Esophagus mucosa (tissue), 1 donor: Measurements from ENCODE around the gene RPTOR. TPM values are rescaled to one million over a fixed set of nuclear protein-coding genes. Genes with fewer than 3 reads are reported as not detected.
"Not testable (repeated sequence)": the region's sequence is repeated elsewhere in the genome, so short reads cannot be mapped to it uniquely, and the experiment has no call there.

Experiments
- ATAC-seq: fragments of 200-7000 bp; cut with Tn5 transposase; one replicate; pipeline ENCODE4 v1.9.1; 2020
- total RNA-seq: library from RNA; stranded (reverse); gene quantifications from one replicate; pipeline ENCODE4 v1.2.4, GENCODE V29; 2023
- donor health status: DM: yes; HTN: yes; CAD: no.

The RPTOR gene
- total RNA-seq, 1 donor from 2014 or later, result 14.9 TPM

DNA sequence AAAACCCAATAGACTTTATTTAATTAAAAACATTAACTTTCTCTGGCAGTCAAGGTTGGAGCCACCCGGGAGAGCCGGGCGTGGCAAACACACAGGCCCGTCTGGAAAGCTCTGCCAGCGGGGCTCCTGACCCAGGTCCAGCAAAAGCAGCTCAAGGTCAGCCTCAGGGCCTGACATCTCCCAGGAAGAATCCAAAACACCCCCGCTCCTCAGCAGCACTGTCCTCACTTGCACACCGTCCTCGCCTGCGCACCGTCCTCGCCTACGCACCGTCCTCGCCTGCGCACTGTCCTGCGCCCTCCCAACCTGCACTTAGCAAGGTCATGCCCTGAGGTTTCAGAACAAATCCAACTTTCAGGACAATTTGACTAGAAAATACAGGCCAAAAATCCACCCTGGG lies 31.4 kb upstream of the RPTOR start:
- no peak for ATAC-seq

DNA sequence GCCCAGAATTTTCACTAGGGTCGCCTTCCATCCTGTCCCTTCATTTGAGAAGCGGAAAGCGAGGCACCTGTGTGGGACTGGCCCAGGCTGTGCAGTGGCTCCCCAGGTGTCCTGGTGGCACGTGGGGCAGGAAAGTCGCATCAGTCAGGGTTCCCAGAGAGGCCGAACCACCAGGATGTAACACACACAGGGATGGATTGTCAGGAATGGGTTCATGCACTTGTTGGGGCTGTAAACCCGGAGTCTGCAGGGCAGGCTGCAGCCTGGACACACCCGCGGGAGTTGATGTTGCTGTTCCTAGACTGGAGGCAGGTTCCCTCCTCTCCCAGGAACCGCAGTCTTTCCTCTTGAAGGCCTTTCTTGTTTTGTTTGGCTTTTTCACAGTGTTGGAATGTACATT lies 30.7 kb upstream of the RPTOR start:
- ATAC-seq, result no peak

DNA sequence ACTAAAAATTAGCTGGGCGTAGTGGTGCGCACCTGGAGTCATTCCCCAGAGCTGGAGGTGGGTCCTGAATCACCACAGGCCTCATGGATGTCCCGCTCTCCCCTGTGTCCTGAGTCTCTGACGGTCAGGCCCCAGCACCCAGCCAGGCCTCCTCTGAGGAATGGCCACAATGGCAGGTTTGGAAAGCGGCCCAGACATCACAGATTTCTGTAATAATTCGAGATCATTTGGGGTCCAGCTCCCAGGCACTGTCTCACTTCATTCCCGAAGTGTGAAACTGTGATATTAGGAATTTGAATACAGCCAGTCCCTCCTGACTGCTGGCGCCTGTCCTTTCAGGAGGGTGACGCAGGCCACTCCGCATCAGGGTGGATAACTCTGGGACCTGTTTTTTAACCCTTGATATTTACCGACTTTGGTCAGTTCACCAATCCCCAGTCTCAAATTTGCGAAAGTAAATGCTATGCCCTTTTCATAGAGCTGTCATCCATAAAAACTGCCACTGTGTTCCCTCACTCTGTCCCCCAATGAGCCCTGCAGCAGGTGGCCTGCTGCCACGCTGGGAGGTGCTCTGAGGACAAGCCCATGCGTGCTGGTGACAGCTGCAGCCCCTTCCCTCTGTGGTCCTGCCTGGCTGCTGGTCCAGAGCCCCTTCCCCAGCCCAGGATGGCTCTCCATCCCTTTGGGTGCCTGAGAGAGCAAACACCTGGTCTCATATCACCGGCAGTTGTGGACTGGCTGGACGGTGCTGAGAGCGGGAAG lies 28.3 kb upstream of the RPTOR start:
- no peak for ATAC-seq

DNA sequence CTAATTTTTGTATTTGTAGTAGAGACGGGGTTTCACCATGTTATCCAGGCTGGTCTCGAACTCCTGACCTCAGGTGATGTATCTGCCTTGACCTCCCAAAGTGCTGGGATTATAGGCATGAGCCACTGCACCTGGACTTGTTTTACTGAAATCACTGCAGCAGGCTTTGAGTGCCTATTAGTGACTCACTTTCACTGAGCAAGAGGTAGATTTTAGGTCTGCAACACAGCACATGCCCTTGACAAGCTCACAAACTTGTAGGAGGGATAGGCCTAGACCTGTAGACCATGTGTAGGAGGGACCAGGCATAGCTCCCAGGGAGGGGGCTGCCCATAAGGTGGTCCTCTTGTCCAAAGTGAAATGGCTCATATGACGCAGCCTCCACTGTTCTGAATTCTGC lies 27.0 kb upstream of the RPTOR start:
- no peak for ATAC-seq

DNA sequence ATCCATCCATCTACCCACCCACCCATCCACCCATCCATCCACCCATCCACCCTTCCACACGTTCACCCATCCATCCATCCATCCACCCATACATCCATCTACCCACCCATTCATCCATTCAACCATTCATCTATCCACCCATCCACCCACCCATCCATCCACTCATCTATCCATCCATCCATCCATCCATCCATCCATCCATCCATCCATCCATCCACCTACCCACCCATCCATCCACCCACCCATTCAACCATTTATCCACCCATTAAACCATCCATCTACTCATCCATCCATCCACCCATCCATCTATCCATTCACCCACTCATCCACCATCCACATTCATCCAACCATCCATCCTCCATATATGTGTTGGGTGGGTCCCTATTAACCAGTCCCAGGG lies 26.2 kb upstream of the RPTOR start:
- no peak for ATAC-seq

DNA sequence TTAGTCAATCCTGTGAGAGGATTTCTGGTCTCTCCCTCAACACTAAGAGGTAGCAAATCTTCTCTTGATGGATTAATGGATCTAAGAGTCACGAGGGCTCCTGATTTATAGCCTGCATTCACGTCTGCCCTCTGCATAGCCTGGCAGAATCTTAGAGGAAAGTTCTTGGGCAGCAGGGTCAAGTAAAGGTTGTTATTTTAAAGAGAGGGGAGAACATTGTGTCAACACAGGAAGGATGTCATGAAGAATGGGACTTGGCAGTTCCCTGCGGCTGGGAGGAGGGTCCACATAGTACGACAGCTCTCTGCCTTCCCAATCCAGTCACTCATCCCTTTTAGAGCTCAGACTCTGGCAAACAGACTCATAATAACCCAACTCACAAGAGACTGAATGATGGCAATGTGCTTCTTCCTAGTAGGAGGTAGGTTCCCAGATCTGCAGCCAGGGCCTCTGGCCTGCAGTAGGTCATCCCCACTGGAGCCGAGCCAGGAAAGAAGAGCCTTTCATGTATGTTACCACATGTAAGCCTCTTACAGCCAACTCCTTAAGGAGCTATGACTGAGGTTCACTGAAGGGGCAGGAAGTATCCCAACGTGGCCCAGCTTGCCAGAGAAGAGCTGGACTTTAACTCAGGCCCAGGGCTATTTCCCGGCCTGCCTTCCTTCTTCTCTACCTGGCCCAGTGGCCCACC lies 25.4 kb upstream of the RPTOR start:
- ATAC-seq, result no peak

DNA sequence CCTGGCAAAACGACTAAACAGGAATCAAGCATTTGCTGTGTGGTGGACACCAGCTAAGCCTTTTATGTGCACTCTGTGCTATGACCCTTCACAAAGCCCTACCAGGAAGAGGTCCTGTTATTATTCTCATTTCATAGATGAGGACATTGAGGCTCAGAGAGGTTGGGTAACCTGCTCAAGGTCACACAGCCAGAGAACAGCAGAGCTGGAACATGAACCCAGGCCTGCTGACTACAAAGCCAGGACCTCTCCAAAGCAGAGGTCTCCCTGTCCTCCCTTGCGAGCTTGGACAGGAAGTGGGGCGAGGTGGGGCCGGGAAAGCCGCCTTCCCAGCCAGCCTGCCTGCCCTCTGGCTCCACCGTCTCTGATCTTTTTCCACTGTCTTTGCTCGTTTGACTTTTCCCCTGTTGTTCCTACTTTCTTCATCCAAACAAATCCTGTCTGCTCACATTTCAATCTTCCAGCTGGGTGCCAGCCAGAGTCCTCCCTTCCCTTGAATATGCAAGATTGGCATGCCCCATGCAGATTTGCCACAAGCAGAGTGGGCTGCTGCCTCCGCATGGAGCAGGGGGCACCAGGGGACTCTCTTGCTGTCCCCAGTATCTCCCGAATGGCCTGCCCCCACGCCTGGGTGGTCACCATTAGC lies 23.7 kb upstream of the RPTOR start:
- ATAC-seq, result no peak

DNA sequence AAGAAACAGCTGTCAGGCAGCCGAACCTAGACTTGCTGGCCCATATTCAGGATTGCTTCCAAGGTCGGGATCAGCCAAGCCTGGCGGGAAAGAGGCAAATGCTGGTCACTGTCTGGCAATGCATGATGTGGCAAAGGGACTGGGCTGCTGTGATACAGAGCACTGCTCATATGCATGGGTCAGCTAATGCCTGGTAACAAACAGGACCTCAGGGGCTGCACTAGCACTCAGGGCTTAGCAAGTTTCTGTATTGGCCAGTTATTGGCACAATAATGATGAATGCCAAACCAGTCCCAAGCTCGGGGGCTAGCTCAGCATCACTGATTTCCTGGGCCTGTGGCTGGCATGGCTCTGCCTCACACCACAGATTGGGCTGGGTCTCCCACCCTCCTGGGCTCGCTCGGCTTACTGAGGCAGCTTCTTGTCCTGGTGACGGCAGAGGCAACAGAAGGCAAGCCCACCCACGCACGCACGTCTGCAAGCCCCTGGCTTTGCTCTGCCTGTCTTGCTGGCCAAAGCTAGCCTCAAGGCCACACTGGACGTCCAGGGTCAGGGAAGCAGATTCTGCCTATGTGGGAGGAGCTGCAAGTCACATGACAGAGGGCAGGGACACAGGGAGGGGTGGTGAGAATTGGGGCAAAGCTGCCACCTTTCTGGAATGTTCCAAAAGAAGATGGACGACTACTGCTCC lies 21.4 kb upstream of the RPTOR start:
- ATAC-seq, result no peak

DNA sequence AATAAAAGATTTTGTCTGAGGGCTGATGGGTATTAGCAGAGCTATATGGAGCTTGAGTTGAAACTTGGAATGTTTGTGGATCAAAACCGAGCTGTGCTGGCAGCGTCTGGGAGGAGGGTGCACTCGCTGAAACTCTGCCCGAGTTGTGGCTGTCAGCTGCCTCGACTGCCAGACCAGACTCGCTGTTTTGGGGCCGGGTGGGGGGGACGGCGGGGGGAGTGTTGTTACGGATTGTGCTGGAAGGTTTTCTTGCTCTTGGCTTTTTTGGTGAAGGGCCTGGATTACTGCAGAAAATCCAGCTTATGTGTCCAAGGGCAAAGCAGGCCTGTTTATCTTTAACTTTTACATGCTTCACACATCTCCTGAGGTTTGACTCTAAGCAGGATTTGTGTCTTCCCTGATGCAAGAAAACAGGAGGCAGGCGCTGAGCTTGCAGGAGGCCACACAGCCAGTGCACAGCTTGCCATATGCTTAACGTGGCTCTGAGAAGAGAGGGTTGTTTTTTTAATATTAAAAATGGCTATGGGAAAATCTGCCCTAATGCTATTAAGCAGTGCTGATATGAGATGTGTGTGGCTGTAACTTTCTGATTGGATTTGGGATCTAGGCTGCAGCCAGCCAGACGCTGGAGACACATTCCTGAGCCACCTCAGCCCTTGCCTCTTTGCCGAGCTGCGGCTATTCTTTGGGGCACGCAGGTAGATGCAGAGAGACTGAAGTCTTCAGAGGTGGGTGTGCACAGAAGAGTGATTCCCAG lies 20.5 kb upstream of the RPTOR start:
- no peak for ATAC-seq

DNA sequence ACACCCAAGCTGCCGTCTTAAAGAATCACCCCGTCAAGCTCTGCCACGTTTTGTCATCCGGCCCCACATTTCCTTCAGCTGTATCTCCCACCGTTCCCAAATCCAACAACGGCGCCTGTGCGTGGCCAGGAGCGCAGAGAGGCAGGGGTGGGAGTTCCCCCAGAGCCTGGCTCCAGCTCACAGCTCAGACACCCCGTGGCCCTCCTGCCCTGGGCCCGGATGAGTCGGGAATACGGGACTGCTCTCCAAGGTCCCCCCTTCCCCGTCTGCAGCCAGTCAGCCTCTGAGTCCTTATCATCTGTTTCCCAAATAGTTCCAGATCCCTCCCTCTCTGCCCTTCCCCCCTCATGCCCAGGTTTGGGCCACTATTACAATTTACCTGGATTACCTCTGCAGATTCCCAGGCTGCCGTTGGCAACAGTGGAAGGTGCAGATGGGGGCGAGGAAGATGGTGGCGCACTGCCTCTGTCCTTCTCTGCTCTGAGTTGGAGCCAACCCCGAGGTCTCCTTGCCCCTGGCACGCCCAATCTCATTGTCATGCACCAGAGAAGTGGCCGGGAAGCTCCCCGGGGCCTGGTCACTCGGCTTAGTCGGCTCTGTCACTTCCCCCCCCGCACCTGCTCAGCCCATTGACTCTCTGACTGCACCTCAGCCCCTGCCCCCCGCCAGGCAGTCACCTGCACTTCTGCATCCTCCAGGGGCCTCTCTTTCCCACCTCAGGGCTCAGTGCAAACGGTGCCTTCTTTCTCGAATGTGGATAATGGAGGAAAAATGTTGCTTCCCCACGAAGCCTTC lies 18.3 kb upstream of the RPTOR start:
- ATAC-seq, result no peak

DNA sequence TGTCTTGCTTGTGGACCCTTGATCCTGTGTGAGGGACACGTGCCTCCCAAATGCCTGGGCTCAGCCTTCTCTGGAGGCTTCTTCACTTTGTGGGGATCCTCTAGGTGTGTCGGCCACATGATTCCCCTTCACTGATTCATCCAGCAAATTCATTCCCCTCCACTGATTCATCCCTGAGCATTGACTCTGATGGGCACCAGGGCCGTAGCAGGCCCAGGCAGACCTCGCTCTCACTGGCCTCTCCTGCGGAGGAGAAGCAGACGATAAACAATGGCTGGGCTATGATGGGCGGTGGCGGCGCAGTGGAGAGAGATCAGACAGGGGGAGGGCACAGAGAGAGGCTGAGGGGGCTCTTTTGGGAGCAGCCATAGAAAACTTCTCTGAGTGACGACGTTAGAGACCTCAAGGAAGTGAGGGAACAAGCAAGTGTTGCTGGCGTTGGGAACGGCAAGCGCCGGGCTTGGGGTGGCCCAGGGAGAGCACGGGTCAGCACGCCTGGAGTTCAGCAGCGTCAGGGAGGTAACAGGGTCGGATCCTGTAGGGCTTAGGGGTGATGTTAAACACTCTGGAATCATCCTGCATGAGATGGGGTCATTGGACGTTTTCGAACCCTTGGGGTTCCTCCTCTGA lies 17.5 kb upstream of the RPTOR start:
- no peak for ATAC-seq

DNA sequence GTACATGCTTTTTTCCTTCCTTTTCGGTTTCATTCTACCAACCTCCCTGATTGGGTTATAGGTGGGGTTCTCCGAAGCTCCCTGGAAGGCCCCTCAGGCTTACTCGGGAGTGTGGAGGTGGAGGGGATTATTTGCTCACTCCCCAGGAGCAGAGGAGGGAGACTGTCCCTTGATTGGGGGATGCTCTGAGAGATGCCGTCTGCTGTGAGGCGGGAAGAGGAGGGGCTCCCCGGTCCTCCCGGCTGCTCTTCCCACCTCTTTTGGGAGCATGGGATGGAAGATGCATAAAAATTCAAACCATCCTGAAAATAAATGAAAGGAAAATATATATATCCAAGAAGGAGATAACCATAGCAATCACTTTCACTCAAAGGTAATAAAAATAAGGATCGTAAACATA lies 16.1 kb upstream of the RPTOR start:
- no peak for ATAC-seq

DNA sequence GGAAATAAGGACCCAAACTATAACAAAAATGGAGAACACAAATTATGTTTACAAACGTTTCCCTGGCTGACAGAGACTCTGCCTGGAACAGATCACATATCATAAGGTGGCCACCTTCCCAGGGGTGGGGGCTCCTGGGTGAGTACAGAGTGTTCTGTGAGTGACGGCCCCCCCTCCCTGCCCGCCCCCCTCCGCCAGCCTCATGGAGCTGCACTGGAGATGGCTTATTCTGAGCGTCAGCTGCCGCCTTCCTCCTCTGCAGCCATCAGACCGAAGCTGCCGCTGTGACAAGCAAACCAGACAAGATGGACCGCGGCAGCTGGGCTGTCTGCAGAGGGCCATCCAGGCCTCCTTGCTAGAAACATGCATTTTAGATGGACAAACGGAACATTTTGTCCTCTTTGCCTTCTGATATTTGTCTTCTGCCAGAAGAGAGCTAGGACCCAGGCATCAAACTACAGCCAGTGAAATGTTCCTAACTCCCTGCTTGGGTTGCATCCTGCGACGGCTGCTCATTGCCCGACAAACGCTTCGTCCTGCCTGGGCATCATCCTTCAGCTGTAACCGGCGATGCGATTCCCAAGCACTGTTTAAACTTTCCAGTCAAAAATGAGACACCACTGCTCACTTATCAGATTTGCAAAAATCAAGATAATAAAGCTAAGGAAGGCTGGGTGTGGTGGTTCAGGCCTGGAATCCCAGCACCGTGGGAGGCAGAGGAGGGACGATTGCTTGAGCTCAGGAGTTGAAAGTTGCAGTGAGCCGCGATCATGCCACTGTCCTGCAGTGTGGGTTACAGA lies 15.3 kb upstream of the RPTOR start:
- ATAC-seq, result no peak

DNA sequence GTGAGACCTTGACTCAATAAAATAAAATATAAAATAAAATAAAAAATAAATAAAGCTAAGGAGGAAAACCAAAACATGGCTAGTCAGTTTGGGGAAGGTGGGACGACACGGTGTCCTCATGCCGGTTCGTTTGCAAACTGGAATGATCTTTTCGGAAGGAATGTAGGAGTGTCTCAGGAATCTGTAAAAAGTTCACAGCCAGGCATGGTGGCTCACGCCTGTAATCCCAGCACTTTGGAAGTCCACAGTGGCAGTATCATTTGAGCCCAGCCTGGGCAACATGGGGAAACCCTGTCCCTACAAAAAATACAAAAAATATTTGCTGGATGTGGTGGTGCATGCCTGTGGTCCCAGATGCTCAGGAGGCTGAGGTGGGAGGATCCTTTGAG lies 14.7 kb upstream of the RPTOR start:
- ATAC-seq, result no peak

DNA sequence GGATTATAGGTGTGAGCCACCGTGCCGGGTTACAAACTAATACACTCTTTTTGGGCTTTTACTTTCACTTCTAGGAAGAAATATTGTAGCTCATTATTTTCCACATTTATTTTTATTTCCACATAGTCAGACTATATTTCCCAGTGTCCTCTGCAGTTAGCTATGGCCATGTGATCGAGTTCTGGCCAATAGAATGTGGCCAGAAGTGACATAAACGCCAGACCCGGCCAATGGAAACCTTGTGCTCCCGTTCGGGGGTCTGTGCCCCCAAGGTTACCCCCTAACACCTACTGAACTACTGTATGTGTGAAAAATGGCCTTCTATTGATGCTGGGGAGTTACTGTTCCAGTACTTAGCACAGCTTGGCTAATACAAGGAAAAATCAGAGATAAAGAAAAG lies 13.2 kb upstream of the RPTOR start:
- no peak for ATAC-seq

DNA sequence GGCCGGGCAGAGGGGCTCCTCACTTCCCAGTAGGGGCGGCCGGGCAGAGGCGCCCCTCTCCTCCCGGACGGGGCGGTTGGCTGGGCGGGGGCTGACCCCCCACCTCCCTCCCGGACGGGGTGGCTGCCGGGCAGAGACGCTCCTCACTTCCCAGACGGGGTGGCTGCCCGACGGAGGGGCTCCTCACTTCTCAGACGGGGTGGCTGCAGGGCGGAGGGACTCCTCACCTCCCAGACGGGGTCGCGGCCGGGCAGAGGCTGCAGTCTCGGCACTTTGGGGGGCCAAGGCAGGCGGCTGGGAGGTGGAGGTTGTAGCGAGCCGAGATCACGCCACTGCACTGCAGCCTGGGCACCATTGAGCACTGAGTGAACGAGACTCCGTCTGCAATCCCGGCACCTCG lies 7.3 kb upstream of the RPTOR start:
- not testable (repeated sequence) for ATAC-seq

DNA sequence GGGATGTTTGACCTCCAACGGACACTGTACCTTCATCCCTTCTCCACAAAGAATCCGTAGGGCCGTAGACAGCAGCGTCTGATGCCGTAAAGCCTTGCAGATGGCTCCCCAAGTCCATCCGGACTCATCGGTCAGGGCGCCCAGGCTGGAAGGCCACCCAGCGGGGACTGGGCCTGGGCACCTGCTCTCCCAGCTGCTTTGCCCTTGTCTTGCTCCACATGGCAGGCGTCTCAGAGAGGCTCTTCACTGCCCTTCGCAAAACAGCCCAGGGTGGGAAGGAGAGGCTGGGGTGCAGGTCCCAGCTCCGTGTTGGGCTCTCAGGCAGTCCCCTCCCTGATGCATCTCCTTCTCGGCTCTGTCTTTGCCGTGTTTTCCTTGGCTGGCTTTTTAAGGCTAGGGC lies 6.2 kb upstream of the RPTOR start:
- ATAC-seq, result no peak

DNA sequence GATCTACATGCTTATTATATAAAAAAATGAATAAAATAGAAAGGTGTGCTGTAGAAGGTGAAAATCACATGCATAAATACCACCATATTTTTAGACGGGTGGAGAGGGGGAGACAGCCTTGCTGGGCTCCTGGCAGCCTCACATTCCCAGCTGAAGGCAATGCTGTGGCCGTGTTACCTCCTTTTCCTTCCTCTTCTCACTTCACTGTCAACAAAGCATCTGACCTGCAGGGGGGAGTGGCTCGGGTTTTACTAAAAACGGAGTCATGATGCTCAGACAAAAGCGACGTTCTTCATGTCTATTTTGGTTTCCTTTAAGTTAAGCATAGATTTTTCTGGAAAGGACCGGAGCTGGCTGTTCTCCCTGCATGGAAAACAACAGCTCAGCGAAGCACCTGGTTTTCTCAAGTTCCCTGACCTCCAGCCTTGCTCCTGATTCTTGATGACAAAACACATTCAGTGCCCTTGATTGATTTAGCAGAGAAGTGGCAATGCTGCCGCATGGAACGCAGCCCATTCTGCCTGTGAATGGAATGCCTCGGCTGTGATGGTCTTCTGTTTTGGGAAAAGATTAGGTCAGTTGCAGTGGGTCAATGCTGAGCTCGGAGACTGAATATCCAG lies 5.5 kb upstream of the RPTOR start:
- ATAC-seq, result no peak

DNA sequence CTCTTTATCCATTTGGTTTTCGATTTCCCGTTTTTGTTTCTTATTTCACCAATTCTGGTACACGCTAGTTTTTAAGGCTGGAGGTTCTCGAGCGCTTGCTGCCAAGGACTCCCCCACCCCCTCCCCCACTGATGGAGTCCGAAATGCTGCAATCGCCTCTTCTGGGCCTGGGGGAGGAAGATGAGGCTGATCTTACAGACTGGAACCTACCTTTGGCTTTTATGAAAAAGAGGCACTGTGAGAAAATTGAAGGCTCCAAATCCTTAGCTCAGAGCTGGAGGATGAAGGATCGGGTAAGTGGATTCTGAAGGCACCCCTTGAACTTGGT lies 825 bp downstream of the RPTOR start:
- ATAC-seq, result no peak

DNA sequence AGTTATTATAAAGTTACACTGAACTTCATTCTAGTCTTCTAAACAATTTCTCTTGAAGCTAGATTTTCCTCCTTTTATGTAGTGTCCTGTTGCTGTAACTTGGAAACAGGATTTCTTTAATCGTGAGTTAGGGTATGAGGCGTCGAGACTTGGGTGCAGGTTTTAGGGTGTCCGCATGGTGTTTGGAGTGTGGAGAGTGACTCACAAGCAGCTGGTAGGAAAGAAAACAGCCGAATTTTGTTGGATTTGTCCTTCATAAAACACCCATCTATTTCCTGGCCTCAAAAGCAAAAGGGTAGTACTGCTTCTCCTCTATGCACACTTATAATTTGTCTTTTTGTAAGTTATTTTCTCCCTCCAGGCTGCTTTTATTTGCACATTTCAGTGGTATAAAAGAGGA lies 1.6 kb downstream of the RPTOR start:
- no peak for ATAC-seq
